Hepatocyte (in vitro differentiated cells): Measurements from ENCODE around the gene HPX. TPM values are rescaled to one million over a fixed set of nuclear protein-coding genes. Genes with fewer than 3 reads are reported as not detected.

Source experiments
- DNase-seq: peaks from one replicate; pipeline ENCODE4 v3.0.0-alpha.2; 2016; ENCODE audit warnings: low spot score
- H2AFZ ChIP-seq: fragments of 200-600 bp; sonication (generic); 2 replicates; pipeline ENCODE4 v1.6.0; 2016; ENCODE audit warnings: antibody characterized with exemption, mild to moderate bottlenecking
- H3K27ac ChIP-seq: fragments of 200-600 bp; sonication (generic); 2 replicates; pipeline ENCODE4 v1.5.1; 2016; ENCODE audit warnings: mild to moderate bottlenecking
- H3K27me3 ChIP-seq: fragments of 200-600 bp; sonication (generic); 2 replicates; pipeline ENCODE4 v1.6.1; 2016
- H3K36me3 ChIP-seq: fragments of 200-600 bp; sonication (generic); replicated peaks from 2 replicates; pipeline ENCODE4 v1.5.1; 2016; ENCODE audit warnings: low read depth; ENCODE audit not compliant: insufficient read depth
- H3K4me1 ChIP-seq: fragments of 200-600 bp; sonication (generic); 2 replicates; pipeline ENCODE4 v1.5.1; 2016; ENCODE audit warnings: mild to moderate bottlenecking, moderate library complexity; ENCODE audit not compliant: insufficient read depth
- H3K4me2 ChIP-seq: fragments of 200-600 bp; sonication (generic); 2 replicates; pipeline ENCODE4 v1.6.0; 2016
- H3K4me3 ChIP-seq: fragments of 200-600 bp; sonication (generic); 2 replicates; pipeline ENCODE4 v1.5.1; 2016; ENCODE audit warnings: mild to moderate bottlenecking
- H3K79me2 ChIP-seq: fragments of 200-600 bp; sonication (generic); 2 replicates; pipeline ENCODE4 v1.6.0; 2017; ENCODE audit warnings: mild to moderate bottlenecking
- H3K9me2 ChIP-seq: fragments of 200-600 bp; sonication (generic); replicated peaks from 2 replicates; pipeline ENCODE4 v1.6.0; 2017; ENCODE audit warnings: mild to moderate bottlenecking; ENCODE audit not compliant: insufficient read depth
- H3K9me3 ChIP-seq: fragments of 200-600 bp; sonication (generic); 2 replicates; pipeline ENCODE4 v1.5.1; 2016; ENCODE audit warnings: low read depth, mild to moderate bottlenecking
- H4K20me1 ChIP-seq: fragments of 200-600 bp; sonication (generic); 2 replicates; pipeline ENCODE4 v1.6.0; 2016; ENCODE audit warnings: mild to moderate bottlenecking; ENCODE audit not compliant: insufficient read depth, poor library complexity, severe bottlenecking
- CTCF ChIP-seq: fragments of 200-600 bp; sonication (generic); IDR thresholded peaks from 2 replicates; pipeline ENCODE4 v1.5.1; 2016; ENCODE audit warnings: antibody characterized with exemption, mild to moderate bottlenecking; ENCODE audit not compliant: poor library complexity
- EZH2 ChIP-seq: fragments of 200-600 bp; sonication (generic); IDR thresholded peaks from 2 replicates; pipeline ENCODE4 v1.6.1; 2016; ENCODE audit warnings: antibody characterized with exemption, mild to moderate bottlenecking, borderline replicate concordance
- EZH2phosphoT487 ChIP-seq: fragments of 200-600 bp; sonication (generic); IDR thresholded peaks from one replicate; pipeline ENCODE4 v1.6.1; 2018; ENCODE audit warnings: antibody characterized with exemption, mild to moderate bottlenecking, low read depth, moderate library complexity; ENCODE audit not compliant: unreplicated experiment, severe bottlenecking
- WGBS: methylation state at CpG from one replicate; pipeline ENCODE4 v1.1.6; 2016; ENCODE audit warnings: low lambda C conversion rate; ENCODE audit errors: missing lambda C conversion rate; 5-methylcytosine and 5-hydroxymethylcytosine counted together
- polyA plus RNA-seq: library from polyadenylated mRNA; unstranded; fragments of >200 nt; fragmentation: Nextera tagmentation; extraction: Ambion mirVana; gene quantifications from 2 replicates; pipeline ENCODE4 v1.2.1, GENCODE V29; 2016
- total RNA-seq: library from RNA; depleted of rRNA; stranded (reverse); fragments of >200 nt; gene quantifications from 2 replicates; pipeline ENCODE4 v1.2.3, GENCODE V29; 2014

HPX gene
- total and polyA plus RNA-seq, 2 experiments from 2014 or later = 358 to 361 TPM

- DNase-seq = no peak
- H3K79me2 ChIP-seq = peaks cover 32% of the 10 kb centered on the region
- H3K4me3 ChIP-seq = no peak overlapping the region
- H2AFZ ChIP-seq = no peak overlapping the region
- 97% methylated on average over 23 of the region's 23 CpGs for WGBS
- no peak for TF ChIP-seq EZH2
- TF ChIP-seq EZH2phosphoT487 = no peak
- TF ChIP-seq CTCF = no peak
- no peak overlapping the region for H3K27ac ChIP-seq
- H3K9me2 ChIP-seq = no peaks in the 10 kb centered on the region
- no peaks in the 10 kb centered on the region for H3K27me3 ChIP-seq
- no peaks in the 10 kb centered on the region for H4K20me1 ChIP-seq
- no peak overlapping the region for H3K4me2 ChIP-seq
- peaks cover 1% of the 10 kb centered on the region for H3K4me1 ChIP-seq
- H3K9me3 ChIP-seq = no peaks in the 10 kb centered on the region
- H3K36me3 ChIP-seq = no peaks in the 10 kb centered on the region
Measured at GRCh38 chr11:6410695-6411430, 29.9 kb downstream of the HPX start.

GRCh38 chr11:6406370-6406769 is 34.4 kb downstream of the HPX start:
- WGBS = 37% methylated on average over 2 of the region's 2 CpGs
- H3K4me3 ChIP-seq = no peak overlapping the region
- H3K4me1 ChIP-seq = peaks cover 7% of the 10 kb centered on the region
- TF ChIP-seq EZH2 (no peak), EZH2phosphoT487 (no peak), CTCF (no peak)
- H3K9me2 ChIP-seq = no peaks in the 10 kb centered on the region
- no peaks in the 10 kb centered on the region for H4K20me1 ChIP-seq
- H3K27me3 ChIP-seq = no peaks in the 10 kb centered on the region
- DNase-seq = no peak
- H3K4me2 ChIP-seq = peak overlapping the region; percentile 33
- H3K79me2 ChIP-seq = no peaks in the 10 kb centered on the region
- no peaks in the 10 kb centered on the region for H3K9me3 ChIP-seq
- no peak overlapping the region for H3K27ac ChIP-seq
- H3K36me3 ChIP-seq = no peaks in the 10 kb centered on the region
- no peak overlapping the region for H2AFZ ChIP-seq

GRCh38 chr11:6405846-6406245 is 34.9 kb downstream of the HPX start:
- Histone ChIP-seq H3K4me2 (no peak overlapping the region), H4K20me1 (no peaks in the 10 kb centered on the region), H2AFZ (no peak overlapping the region), H3K9me2 (no peaks in the 10 kb centered on the region), H3K4me1 (peaks cover 7% of the 10 kb centered on the region), H3K27ac (no peak overlapping the region), H3K4me3 (no peak overlapping the region), H3K36me3 (no peaks in the 10 kb centered on the region), H3K9me3 (no peaks in the 10 kb centered on the region), H3K27me3 (no peaks in the 10 kb centered on the region), H3K79me2 (no peaks in the 10 kb centered on the region)
- DNase-seq = no peak
- 95% methylated on average over 6 of the region's 6 CpGs for WGBS
- TF ChIP-seq CTCF (no peak), EZH2phosphoT487 (no peak), EZH2 (no peak)
